ENCODE results near the gene TRAF2.
A peak's percentile ranks its signal among the peaks of the same experiment; 100 is the strongest.

Gene TRAF2

DNA sequence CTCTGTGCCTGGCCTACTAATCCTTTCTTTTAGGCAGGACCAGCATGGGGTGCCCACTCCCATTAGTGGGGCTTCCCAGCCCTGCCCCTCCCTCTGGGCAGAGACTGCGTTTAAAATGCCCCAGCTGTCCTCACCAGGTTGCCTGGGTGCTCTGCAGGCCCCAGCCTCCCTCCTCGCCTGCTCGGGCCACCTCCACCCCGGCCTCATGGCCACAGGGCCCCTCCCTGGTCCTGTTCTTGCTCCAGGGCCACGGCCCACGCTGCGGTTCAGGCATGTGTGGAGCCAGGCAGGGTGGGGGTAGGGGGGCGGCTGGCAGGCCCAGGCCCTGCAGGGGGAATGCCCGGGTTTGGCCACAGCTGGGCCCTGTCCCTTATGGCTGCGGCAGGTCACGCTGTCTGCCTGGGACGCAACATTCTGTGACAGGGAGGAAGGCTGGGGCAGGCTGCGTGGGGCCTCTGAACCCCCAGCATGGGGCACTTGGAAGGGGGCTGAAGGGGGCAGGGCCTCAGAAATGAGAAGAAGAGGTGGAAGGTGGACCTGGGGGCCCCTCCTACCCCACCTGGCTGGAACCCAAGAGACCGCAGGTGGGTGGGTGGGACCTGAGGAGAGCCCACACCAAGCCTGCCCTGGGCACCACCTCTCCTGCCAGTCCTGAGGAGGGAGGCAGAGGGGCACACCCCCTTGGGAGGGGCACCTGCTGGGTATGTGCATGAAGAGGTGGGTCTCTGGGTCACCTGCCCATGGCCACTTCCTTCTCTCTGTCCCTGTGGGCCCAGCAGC, 65.4 kb downstream of the TRAF2 start, which contains the start of gene LCN12:
Gene LCN12 (plus strand): TSS at position 733 of the 780 bp plus-strand sequence. CDS start 55 bp downstream, outside the sequence.
- no peaks in the 10 kb centered on the region for H3K27me3 ChIP-seq (ENCODE audit: insufficient read depth, poor library complexity, severe bottlenecking)
- no peaks in the 10 kb centered on the region for H3K9me3 ChIP-seq (ENCODE audit: severe bottlenecking)
- no peak within 1 kb of the TSS for H3K4me3 ChIP-seq (ENCODE audit: severe bottlenecking)
- no peaks in the 10 kb centered on the region for H3K36me3 ChIP-seq (ENCODE audit: low read depth)
- no peak within 1 kb of the TSS for H3K27ac ChIP-seq (ENCODE audit: poor library complexity, severe bottlenecking)
- TF ChIP-seq, protein P1, sequence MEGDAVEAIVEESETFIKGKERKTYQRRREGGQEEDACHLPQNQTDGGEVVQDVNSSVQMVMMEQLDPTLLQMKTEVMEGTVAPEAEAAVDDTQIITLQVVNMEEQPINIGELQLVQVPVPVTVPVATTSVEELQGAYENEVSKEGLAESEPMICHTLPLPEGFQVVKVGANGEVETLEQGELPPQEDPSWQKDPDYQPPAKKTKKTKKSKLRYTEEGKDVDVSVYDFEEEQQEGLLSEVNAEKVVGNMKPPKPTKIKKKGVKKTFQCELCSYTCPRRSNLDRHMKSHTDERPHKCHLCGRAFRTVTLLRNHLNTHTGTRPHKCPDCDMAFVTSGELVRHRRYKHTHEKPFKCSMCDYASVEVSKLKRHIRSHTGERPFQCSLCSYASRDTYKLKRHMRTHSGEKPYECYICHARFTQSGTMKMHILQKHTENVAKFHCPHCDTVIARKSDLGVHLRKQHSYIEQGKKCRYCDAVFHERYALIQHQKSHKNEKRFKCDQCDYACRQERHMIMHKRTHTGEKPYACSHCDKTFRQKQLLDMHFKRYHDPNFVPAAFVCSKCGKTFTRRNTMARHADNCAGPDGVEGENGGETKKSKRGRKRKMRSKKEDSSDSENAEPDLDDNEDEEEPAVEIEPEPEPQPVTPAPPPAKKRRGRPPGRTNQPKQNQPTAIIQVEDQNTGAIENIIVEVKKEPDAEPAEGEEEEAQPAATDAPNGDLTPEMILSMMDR (IDR thresholded peaks at IDR 0.05; ENCODE audit: poor library complexity, severe bottlenecking): no peak
- DNase-seq (ENCODE audit: low spot score): peak; percentile 57
- H3K4me1 ChIP-seq (ENCODE audit: insufficient read depth, poor library complexity, severe bottlenecking): peaks cover 6% of the 10 kb centered on the region
- ATAC-seq (ENCODE audit: low read depth): no peak

DNA sequence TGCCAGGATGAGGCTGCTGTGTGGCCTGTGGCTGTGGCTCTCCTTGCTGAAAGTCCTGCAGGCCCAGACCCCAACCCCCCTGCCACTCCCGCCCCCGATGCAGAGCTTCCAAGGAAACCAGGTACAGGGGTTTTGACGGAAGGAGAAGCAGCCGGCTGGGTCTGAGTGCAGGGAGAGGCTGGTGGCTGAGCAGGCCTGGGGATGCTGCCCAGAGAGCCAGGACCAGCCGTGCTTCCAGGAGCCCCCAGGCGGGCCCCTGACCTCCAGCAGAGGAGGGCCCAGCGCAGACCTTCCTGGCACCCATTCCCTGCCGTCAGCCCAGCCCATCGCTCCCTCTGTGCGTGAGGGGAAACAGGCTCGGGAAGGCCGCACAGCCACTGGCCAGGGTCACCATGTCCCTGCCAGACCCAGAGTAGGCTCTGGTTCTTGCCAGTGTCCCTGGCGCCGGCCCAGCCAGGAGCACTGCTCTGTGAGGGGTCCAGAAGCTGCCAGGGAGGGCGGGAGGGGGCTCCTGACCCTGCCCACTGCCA, 66.1 kb downstream of the TRAF2 start:
- no peaks in the 10 kb centered on the region for H3K9me3 ChIP-seq (ENCODE audit: severe bottlenecking)
- peaks cover 6% of the 10 kb centered on the region for H3K4me1 ChIP-seq (ENCODE audit: insufficient read depth, poor library complexity, severe bottlenecking)
- H3K27me3 ChIP-seq (ENCODE audit: insufficient read depth, poor library complexity, severe bottlenecking): no peaks in the 10 kb centered on the region

DNA sequence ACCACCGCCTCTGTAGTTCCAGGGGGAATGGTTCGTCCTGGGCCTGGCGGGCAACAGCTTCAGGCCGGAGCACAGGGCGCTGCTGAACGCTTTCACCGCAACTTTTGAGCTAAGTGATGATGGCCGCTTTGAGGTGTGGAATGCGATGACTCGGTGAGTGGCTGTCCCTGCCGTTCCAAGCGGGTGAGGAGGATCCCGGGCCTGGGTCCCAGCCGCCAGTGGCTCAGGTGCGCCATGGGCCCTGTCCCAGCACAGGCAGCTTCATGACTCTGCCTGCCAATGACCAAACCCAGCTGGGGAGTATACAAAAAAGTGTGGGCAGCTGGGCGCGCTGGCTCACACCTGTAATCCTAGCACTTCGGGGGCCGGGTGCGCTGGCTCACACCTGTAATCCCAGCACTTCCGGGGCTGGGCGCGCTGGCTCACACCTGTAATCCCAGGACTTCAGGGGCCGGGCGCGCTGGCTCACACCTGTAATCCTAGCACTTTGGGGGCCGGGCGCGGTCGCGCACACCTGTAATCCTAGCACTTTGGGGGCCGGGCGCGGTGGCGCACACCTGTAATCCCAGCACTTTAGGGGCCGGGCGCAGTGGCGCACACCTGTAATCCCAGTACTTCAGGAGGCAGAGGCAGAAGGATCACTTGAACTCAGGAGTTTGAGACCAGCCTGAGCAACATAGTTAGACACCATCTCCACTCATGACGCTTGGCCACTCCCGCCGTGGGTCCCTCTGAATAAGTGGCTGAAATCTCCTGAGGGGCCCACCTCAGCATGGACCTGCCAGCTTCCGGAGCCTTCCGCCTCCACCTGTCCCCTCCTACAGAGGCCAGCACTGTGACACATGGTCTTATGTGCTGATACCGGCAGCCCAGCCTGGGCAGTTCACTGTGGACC, 66.8 kb downstream of the TRAF2 start:
- ATAC-seq (ENCODE audit: low read depth) (no peak), DNase-seq (ENCODE audit: low spot score) (no peak)
- no peaks in the 10 kb centered on the region for H3K9me3 ChIP-seq (ENCODE audit: severe bottlenecking)
- no peak overlapping the region for H3K4me3 ChIP-seq (ENCODE audit: severe bottlenecking)
- TF ChIP-seq, protein P1 (IDR thresholded peaks at IDR 0.05; ENCODE audit: poor library complexity, severe bottlenecking): no peak
- peaks cover 3% of the 10 kb centered on the region for H3K4me1 ChIP-seq (ENCODE audit: insufficient read depth, poor library complexity, severe bottlenecking)
- no peaks in the 10 kb centered on the region for H3K27me3 ChIP-seq (ENCODE audit: insufficient read depth, poor library complexity, severe bottlenecking)
- H3K27ac ChIP-seq (ENCODE audit: poor library complexity, severe bottlenecking): no peak overlapping the region
- H3K36me3 ChIP-seq (ENCODE audit: low read depth): no peaks in the 10 kb centered on the region

More for the DNA sequence above, 66.1 kb downstream of the TRAF2 start:
- TF ChIP-seq, protein P1 (IDR thresholded peaks at IDR 0.05; ENCODE audit: poor library complexity, severe bottlenecking): no peak
- H3K36me3 ChIP-seq (ENCODE audit: low read depth): no peaks in the 10 kb centered on the region
- DNase-seq (ENCODE audit: low spot score) (peak; percentile 56), ATAC-seq (ENCODE audit: low read depth) (no peak)
- no peak overlapping the region for H3K27ac ChIP-seq (ENCODE audit: poor library complexity, severe bottlenecking)
- no peak overlapping the region for H3K4me3 ChIP-seq (ENCODE audit: severe bottlenecking)

DNA sequence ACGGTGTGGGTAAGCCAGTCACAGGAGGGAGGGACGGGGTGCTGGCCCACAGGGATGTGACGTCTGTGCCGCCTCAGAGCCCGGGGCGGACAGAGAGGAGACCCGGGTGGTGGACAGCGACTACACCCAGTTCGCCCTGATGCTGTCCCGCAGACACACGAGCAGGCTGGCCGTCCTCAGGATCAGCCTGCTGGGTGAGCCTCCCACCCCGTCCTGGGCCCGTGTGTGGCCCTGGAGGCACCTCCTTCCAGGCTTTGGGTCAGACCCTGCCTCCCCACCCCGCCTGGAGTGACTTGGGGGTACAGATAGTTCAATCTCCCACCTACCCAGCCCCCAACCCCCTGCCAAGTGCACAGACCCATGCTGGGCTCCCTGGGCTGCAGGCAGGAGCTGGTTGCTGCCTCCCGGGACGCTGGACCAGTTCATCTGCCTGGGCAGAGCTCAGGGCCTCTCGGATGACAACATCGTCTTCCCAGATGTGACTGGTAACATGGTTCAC, 67.5 kb downstream of the TRAF2 start:
- Histone ChIP-seq H3K27ac (ENCODE audit: poor library complexity, severe bottlenecking) (no peak overlapping the region), H3K4me3 (ENCODE audit: severe bottlenecking) (no peak overlapping the region), H3K9me3 (ENCODE audit: severe bottlenecking) (no peaks in the 10 kb centered on the region), H3K27me3 (ENCODE audit: insufficient read depth, poor library complexity, severe bottlenecking) (no peaks in the 10 kb centered on the region), H3K36me3 (ENCODE audit: low read depth) (no peaks in the 10 kb centered on the region), H3K4me1 (ENCODE audit: insufficient read depth, poor library complexity, severe bottlenecking) (no peaks in the 10 kb centered on the region)
- no peak for ATAC-seq (ENCODE audit: low read depth)
- no peak for DNase-seq (ENCODE audit: low spot score)
- TF ChIP-seq, protein P1 (IDR thresholded peaks at IDR 0.05; ENCODE audit: poor library complexity, severe bottlenecking): no peak

All from RWPE2 (cell line).